Activated T-cell treated with anti-CD3 and anti-CD28 coated beads for 1 hour (primary cell): ENCODE results near the gene WNT11.

Experiments used
- DNase-seq: peaks from one replicate; pipeline ENCODE4 v3.0.0-alpha.2; 2020; ENCODE audit warnings: low read depth

WNT11 gene

DNA sequence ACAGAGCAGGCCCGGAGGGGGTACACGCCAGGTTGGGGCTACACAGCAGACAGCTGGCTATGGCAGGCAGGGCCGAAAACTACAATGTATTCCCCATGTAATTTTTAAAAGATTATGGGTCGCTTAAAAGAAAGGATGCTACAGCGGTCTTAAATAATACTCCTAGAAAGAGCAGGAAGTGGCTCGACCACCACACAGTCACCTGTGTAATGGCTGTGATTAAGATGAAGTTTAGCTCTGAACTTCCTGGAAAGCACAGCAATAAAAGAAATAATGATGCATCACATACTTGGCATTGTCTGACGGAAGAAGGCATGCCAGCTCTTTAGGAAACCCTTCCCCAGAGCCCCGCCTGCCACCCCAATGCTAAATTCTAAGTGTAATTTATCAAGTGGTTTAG is 32.6 kb downstream of the WNT11 start:
- no peak for DNase-seq

DNA sequence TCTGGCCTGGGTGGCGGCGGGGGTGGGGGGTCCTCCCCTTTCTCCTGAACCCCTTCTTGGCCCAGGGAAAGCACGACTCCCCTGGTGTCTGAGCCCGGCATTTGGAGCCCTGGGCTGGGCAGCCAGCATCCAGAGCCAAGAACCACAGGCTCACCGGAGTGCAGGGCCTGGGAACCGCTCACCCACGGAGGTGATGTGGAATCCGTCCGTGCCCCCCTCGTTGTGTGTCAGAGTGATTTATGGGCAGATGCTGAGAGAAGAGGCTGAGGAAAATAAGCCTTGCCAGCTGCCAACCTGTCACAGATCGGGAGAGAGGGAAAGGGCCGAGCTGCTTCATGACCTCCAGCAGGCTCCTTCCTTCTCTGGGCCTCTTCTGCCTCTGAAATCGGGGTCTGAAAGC is 33.7 kb downstream of the WNT11 start:
- DNase-seq: no peak

DNA sequence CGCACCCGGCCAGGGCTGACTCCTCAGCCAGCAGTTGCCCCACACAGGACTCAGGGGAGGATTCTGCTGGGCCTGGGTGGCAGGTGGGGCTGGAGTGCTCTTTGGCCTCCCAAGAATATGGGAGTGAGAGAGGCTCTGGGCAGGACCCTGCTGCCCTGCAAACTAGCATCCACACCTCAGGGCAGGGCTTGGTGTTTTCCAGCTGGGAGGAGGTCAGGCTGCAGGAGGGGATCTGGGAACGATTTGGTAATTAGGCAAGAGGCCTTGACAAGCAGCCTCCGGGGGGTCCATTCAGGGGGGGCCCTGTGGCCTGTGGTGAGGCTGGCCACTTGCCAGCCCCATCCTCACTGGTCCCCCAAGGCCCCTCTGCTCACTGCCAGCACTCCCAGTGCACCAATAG is 35.8 kb downstream of the WNT11 start:
- no peak for DNase-seq

DNA sequence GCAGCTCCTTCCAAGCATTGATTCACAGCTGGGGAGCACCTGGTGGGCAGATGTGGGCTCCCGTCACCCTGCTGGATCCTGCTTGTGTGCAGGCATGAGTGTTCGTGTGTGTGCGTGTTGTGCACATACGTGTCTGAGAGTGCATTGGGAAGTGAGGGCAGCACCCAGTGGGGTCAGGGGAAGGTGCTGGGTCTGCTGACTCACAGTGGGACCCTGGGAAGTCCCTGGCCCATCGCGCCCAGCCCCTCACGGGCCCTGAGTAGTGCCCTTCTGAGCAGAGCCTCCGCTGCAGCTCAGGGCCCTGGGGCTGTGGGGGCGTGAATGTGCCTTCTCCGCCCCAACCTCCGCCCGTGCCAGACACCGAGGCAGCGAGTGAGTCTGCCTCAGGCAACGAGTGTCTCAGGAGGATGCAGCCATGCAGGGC is 36.8 kb downstream of the WNT11 start:
- DNase-seq: no peak

DNA sequence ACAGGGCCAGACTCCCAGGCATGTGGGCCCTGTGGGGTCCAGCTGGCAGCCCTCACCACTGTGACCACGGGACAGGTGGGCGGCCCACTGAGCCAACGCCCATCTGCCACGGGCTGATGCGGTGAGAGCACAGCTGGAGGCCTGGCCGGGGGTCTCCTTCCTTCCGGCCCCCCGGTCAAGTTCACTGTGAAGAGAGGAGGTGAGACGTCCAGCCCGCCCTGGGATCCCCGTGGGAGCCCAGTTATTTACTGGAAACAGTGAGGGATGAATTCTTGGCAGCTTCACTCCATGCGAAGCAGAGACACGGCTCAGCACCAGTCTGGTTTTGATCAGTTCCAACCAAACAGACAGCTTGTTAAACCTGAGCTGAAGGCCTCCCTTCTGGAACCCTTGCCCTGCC is 38.7 kb downstream of the WNT11 start:
- DNase-seq: no peak

DNA sequence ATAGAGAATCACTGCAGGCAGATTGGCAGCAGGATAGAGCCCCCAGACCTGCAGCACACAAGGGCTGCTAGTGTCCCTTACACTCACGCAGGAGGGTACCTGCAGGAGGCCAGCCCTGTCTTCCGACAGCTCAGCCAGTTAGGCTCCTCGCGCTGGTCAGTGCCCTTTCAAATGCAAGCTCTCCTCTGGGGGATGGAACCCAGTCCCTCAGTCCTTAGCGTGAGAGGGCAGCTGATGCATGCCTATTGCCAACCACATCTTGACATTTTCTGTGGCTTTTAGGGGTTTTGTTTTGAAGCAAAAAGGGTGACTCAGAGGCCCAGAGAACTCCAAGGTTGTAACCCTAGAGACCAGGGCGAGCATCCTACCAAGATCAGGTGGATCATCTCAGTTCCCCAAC is 40.0 kb downstream of the WNT11 start:
- DNase-seq: no peak

DNA sequence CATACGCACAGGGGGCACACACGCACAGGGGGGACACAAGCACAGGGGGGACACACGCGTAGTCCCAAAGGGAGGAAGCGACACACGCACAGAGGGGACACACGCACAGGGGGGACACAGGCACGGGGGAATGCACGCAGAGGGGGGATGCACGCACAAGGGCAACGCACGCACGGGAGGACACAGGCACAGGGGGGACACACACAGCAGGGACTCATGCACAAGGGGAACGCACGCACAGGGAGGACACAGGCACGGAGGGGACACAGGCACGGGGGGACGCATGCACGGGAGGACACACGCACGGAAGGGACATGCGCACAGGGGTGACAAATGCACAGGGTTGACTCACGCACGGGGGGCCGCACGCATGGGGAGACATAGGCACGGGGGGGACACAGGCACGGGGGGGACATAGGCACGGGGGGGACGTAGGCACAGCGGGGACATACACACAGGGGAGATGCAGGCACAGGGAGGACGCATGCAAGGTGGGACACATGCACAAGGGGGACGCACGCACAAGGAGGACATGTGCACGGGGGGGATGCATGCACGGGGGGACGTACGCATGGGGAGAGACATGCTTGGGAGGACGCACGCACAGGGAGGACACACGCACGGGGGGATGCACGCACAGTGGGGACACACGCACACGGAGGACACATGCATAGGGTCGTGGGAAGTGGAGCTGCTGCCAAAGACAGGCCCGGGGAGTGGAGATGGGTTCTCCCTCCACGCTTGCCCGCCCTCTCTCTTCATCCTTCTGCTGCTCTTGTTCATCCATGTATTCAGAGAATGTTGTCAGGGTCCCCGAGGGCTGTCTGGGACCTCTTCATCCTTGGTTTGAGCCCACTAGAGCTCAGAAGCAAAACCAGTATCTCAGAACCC is 41.2 kb downstream of the WNT11 start:
- DNase-seq: no peak

DNA sequence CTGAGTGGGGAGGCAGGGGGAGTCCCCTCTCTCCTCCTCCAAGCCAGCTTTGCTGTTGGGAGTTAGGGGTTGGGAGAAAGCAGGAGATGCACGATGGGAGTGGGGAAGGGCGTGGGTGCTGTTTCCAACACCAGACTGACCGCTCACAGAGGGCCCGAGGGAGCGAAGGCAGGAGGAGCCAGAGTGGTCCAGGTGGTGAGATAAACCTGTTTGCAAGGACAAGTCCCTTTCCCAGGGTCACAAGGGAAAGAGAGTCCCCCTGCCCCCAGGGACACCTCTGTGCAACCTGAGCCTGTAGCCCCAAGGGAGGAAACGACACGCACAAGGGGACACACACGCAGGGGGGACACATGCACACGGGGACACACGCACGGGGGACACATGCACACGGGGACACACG is 42.2 kb downstream of the WNT11 start:
- DNase-seq: no peak

DNA sequence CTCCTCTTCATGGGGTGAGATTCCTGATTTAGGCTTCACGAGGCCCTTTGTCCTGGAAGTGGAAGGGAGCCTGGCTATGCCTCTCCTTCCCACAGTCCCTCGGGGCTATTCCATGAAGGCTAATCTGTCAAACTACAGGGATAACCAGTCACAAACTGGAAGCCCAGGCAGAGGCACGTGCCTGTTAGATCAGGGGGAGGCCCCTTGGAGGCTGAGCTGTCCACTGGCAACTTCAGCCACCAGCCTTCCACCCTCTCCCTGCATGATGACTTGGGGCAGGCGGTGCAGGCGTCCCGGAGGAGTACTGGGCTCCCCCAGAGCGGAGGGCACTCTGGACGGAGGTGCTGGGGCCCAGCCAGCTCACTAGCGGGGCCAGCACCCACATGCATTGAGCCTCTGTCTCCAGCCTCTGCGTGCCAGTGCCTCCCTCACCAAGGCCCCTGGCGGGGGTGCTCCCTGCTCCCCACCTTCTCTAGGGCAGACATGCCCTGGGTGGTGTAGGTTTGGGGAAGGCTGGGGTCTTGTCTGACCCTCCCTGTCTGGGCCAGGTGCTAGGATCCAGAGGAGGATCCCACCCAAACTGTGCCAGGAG is 42.9 kb downstream of the WNT11 start:
- no peak for DNase-seq

DNA sequence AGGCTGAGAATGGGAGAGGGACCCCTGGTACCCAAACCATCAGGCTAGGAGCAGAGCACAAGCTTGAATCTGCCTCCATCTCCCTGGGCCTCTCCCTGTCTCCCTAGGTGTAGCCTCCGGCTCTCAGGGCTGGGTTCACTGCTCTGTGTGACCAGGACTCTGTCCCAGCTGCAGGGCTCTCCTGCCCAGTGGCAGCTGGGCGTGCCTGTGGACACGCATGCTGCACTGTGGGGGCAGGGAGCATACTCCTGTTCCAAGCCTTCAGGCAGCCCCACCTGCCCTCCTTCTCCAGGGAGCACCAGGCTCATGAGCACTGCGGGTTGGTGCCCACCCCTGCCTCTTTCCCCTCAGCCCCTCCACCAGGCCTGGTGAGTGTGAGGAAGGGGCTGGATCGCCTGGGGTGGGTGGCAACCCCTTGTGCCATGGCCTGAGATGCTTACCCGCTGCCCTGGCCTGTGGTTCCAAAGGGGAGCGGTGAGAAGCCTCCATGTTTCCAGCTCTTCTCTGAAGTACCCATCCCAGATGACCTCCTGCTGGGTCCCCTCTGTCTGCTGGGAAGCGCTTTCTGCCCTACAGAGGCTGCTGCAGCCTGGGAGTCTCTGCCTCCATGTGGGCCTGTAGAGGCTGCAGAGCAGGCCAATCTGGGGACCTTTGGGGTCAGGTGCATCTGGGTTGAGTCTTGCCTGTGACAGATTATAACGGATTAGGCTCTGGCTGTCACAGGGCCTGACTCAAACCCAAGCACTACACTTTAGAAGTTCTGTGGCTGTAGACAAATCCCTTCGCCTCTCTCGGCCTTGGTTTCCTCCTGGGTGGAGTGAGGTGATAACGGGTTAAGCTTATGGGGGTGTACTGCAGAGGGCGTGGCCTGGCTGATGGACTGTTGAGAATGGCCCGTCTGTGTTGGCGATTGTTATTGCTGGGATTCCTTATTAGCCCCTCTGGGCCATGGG is 43.7 kb downstream of the WNT11 start:
- DNase-seq: no peak

DNA sequence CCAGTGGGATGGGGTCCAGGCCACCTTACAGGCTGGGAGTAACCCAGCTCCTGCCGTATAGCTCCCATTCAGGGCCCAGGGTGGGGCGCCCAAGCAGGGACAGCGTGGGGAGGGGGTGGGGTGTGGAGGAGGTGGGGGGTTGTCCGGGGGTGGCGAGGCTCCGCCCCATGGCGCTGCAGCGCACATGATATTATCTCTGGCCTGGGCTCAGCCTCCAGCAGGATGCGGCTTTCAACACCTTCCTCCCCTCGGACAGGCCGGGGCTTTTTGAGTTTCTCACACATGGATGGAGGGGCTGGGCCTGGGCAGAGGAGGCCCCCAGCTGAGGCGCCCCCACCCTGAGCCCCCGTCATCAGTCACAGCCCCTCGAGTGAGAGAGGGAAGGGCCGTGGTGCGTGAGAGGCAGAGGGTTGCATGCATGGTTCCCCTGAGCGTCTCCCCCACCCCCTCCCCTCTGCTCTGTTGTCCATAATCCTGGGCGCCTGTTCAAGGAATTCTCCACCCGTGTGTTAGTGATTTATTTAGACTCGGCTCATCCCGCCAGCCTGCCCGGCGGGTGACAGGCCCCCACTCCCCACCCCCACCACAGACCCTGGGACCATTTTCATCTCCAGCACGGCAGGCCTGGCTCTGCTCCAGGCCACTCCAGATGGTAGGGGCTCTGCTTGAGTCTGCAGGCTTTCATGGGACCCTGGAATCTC is 44.9 kb downstream of the WNT11 start:
- no peak for DNase-seq

DNA sequence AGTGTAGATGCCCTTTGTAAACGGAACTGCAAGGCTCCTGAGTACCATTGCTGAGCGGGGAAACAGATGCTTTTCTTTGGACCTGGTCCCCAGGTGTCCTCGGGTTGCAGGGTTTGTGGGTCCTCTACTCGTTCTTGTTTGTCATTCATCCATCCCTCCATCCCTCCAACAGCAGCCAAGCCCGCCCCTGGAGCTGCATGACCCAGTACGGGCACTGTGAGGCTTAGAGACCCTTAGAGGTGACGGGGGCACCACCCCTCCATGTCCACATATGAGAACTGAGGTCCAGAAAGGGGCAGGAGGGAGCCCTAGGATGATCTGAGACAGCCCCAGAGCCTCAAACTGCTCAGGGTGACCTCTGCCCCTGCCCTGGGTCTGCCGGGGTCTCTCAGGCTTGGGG is 45.4 kb downstream of the WNT11 start:
- no peak for DNase-seq

DNA sequence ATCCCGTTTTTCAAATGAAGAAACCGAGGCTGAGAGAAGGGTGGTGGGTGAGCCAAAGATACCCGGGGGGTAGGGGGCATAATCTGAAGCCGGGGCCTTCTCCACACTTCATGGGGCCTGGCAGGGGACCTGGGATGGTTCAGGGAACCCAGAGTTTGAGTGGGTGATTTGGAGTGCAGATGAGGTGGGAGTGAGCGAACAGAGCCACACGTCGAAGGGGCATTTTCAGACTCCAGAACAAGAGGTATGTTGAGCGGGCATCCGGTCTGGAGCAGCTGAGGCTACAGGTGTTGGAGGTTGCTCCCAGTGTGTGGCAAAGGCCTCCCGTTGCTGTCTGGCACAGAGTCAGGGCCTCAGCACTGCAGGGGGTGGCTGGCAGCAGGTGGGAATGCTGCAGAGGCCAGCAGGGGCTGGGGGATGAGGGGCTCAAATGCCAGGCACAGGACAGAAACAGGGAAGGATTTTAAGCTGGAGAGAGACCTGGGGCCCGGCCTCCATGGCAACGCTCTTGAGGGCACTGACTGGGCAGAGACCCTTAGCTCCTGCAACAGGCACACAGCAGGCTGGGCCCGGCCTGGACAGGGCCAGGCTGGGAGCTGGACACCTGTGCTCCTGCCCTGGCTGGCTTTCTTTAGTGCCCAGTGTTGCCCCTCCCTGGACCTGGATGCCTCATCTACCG is 46.2 kb downstream of the WNT11 start:
- DNase-seq: no peak

DNA sequence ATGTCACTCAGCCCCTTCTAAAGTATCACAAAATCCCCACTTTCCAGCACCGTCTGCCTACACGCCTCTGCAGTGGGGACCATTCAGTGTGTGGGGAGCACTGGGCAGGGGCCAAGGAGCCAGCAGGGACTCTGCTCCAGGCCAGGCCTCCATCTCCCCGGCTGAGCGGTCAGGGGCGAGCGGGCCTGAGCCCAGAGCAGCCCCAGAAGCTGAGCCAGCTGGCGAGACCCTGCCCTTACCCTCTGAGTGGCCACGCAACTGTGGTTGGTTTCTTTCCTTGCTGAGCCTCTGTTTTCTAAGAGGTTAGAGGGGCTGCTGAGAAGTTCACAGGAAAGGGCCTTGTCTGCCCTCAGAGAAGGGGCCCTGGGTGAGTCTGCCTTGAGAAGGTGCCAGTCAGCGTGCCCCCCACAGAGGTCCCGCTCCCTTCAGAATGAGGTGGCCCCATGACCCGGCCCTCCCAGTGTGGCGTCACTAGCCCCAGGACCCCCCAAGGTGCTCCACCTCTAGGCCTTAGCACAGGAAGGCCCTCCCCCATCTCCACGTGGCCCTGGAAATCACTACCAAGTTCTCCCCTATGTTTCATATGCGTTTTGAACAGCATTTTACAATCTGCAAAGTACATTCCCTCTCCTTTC is 46.9 kb downstream of the WNT11 start:
- no peak for DNase-seq

DNA sequence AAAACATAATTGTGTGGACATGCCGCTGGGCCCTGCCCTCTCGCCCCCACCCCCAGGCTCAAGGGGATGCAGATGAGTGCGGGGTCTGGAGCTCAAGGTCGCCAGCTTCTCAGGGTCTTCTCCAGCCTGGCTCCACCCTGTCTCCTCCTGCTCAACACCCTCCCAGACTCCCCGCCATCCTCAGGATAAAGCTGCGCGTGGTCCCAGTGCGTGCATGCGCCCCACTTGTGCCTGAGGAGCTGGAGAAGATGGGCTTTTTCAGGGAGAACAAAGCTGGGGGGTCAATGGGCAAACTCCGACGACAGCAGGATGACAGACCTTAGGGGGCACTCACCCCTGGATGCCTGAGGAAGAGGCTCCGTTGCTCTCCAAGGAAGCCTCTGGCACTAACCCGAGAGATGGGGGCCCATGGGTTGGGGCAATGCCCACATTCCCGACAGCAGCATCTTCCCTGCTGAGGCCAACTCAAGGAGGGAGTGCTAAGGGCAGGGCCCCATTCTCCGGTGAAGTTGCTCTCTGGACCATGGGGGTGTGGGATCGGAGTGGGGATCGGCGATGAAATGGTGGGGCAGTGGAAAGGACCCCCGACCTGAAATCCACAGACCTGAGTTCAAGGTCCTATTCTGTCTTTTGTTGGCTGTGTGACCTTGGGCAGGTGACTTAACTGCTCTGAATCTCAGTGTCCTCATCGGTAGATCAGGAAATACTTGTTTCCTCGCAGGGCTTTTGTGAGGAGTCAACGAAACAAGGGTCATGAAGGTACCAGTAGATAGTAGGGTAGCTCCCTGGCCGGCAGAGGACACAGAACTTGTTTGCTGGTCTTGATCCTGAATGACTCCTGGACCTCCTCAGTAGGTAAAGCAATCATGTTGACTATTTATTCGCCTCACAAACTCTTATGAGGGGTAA is 47.7 kb downstream of the WNT11 start:
- DNase-seq: no peak

DNA sequence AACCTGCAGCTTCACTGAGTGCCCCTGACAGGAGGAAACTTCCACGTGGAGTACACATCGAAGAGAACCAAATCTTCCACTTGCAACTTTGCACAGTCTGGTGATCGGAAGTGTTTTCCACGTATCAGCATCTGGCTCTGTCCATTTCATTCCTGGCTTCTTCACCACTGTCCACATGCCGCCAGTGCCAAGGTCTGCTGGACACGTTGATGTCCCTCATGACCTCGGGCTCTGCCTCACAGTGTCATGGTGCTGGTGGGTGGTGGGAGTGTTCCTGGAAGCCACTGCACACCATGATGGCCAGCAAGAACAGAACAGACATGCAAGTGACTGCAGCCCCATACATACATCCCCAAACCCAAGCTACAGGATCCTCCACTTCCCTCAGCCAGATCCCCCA is 48.4 kb downstream of the WNT11 start:
- no peak for DNase-seq

DNA sequence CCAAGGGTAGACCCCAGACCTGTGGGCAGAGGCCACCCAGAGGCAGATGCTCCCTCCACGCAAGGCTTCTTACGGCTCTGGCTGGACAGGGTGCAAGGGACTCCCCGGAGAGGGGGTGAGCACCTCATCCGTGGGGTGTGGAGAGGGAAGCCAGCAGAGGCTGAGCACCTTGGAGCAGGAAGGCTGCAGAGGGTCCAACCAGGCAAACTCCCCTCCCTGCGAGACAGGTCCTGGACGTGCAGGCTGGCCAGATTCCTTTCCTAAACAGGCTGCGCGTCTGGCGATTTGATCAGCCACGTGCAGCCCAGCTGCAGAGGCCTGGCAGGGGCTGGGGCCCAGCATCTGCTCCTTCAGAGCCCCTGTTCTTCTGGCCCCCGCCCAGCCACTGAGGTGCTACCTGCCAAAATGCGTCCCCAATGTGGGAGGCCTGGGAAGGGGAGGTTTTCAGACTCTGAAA is 49.3 kb downstream of the WNT11 start:
- no peak for DNase-seq

DNA sequence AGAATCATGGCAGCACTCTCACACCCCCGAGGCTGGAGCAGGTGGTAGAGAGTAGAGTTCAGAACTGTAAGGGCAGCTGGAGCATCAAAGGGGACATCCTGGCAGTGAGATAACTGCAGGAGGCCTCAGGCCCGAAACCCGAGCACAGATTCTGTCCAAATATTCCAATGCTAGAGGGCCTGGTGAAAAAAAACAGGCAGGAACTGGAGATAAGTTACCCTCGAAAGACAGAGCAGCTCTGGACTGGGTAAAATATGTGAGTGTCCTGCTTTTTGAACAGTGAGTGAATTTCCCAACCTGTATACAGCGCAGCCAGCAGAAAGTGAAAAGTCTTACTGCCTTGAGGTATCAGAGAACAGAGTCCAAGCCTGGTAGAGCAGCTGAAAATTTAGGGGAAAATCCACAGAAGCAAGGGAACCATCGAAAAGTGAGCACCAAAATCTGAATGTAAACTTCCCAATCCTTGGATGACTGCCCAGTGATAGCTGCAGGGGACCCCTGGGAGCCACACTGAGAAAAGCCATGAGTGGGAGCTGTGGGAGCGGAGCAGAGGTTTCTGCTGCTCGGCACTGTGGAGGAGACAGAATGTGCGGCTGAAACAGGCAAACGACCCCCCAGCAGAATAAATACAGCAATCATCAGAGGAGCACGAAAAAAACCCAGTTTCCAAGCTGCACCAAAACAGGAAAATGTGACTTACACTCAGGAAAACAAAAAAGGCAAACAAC is 50.6 kb downstream of the WNT11 start:
- no peak for DNase-seq

DNA sequence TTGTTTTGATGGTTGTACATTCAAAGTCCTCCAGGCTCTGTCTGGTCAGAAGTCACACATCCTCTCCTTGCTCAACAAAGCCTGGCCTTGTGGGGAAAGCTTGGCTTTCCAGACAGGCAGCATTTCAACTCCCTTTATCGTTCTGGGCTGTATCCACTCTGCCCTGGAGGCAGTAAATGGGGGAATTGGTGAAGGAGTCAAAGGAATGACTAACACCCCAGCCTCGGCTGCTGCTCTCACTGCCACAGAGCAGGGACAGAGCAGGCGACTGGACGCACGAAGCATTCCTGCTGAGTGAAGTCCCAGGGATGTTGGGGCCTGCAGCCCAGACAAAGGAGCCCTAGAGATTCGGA is 52.8 kb downstream of the WNT11 start:
- no peak for DNase-seq
